Tibial nerve (tissue), 4 donors: ENCODE results near the gene YLPM1. TPM values are rescaled to one million over a fixed set of nuclear protein-coding genes. Genes with fewer than 3 reads are reported as not detected.

ENCODE experiments used
- DNase-seq, 2 donors: peaks; one replicate each; pipeline ENCODE4 v3.0.0-alpha.2; 2019; ENCODE audit warnings: low spot score in 2 of 2
- H3K27ac ChIP-seq, 4 donors: fragments of 200-600 bp; sonication (generic) in 3 of 4; one replicate each; pipeline ENCODE4 v1.5.1; 2017 to 2019; ENCODE audit warnings: mild to moderate bottlenecking in 1 of 4
- H3K27me3 ChIP-seq, 2 donors: fragments of 200-600 bp; sonication (generic) in 1 of 2; one replicate each; pipeline versions ENCODE4 v1.5.1 to v1.6.0; 2017 to 2019
- H3K36me3 ChIP-seq, 3 donors: fragments of 200-600 bp; sonication (generic); one replicate each; pipeline ENCODE4 v1.5.1; 2018 to 2019
- H3K4me1 ChIP-seq, 4 donors: fragments of 200-600 bp; sonication (generic) in 3 of 4; one replicate each; pipeline ENCODE4 v1.5.1; 2017 to 2019
- H3K4me3 ChIP-seq, 4 donors: fragments of 200-600 bp; sonication (generic) in 3 of 4; one replicate each; pipeline ENCODE4 v1.5.1; 2017 to 2019; ENCODE audit warnings: mild to moderate bottlenecking in 1 of 4, moderate library complexity in 1 of 4
- H3K9me3 ChIP-seq, 4 donors: fragments of 200-600 bp; sonication (generic) in 3 of 4; one replicate each; pipeline ENCODE4 v1.5.1; 2017 to 2019
- CTCF ChIP-seq, 5 experiments: fragments of 200-600 bp in 3 of 5; fragments of 450-650 bp in 2 of 5; sonication (generic) in 3 of 5; IDR thresholded peaks; one replicate each; pipeline ENCODE4 v1.5.1; 2016 to 2019; ENCODE audit warnings: antibody characterized with exemption in 5 of 5, mild to moderate bottlenecking in 3 of 5, moderate library complexity in 2 of 5
- EP300 ChIP-seq, 2 donors: sonication (generic); formaldehyde crosslinking; IDR thresholded peaks; one replicate each; pipeline ENCODE4 v1.6.1; 2017; ENCODE audit warnings: antibody characterized with exemption in 2 of 2, mild to moderate bottlenecking in 1 of 2
- POLR2A ChIP-seq, 2 donors: fragments of 450-650 bp; IDR thresholded peaks; one replicate each; pipeline ENCODE4 v1.6.1; 2017; ENCODE audit warnings: antibody characterized with exemption in 2 of 2, mild to moderate bottlenecking in 2 of 2, moderate library complexity in 2 of 2
- WGBS, 2 donors: methylation state at CpG; one replicate each; pipeline ENCODE4 v1.1.5; 2018; 5-methylcytosine and 5-hydroxymethylcytosine counted together
- total RNA-seq, 4 donors: library from RNA; depleted of rRNA; stranded (reverse); fragments of >200 nt; gene quantifications; one replicate each; pipeline ENCODE4 v1.1.0, GENCODE V29; 2016

YLPM1 gene
- total RNA-seq, 4 donors from 2014 or later, result 66.9 to 76.6 (median 72.1) TPM

- Histone ChIP-seq H3K4me1 (peaks cover 0 to 18% (median 4%) of the 10 kb centered on the region in 4 donors), H3K27me3 (no peaks in the 10 kb centered on the region), H3K4me3 (no peak overlapping the region), H3K36me3 (no peaks in the 10 kb centered on the region), H3K9me3 (no peaks in the 10 kb centered on the region), H3K27ac (no peak overlapping the region)
- 66 to 81% methylated on average over 4 of the region's 4 CpGs for WGBS, 2 donors
- TF ChIP-seq POLR2A (IDR thresholded peaks at IDR 0.05) (no peak), EP300 (IDR thresholded peaks at IDR 0.05) (no peak), CTCF (IDR thresholded peaks at IDR 0.05) (no peak)
- no peak for DNase-seq
These were observed 92.8 kb downstream of the YLPM1 start for GRCh38 chr14:74855945-74856344.

DNA sequence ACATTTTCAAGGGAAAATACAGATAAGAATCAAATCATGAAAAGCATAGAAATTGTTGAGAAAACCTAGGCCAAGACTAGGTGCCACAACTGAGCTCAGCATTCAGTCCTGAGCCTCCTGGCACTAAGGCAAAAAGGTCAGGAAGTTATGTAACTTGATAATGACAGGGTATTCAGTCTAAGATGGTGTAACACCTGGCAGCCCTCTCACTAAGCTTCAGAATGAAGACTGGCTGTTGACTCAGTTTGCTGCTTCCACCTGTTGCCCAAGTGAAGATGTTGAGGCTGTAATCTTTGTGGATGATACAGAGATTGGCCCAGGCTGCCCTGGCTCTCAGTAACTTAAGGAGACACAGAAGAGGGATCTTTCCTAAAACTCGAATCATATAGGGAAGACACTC is 93.2 kb downstream of the YLPM1 start:
- no peak for DNase-seq
- no peaks in the 10 kb centered on the region for H3K36me3 ChIP-seq
- no peak overlapping the region for H3K27ac ChIP-seq
- H3K27me3 ChIP-seq, result no peaks in the 10 kb centered on the region
- peaks cover 0 to 22% (median 4%) of the 10 kb centered on the region in 4 donors for H3K4me1 ChIP-seq
- no peak overlapping the region for H3K4me3 ChIP-seq
- H3K9me3 ChIP-seq, result no peaks in the 10 kb centered on the region
- TF ChIP-seq EP300 (IDR thresholded peaks at IDR 0.05) (no peak), POLR2A (IDR thresholded peaks at IDR 0.05) (no peak), CTCF (IDR thresholded peaks at IDR 0.05) (no peak)
- WGBS, 2 donors, result 88 to 90% methylated on average over 1 of the region's 1 CpG

DNA sequence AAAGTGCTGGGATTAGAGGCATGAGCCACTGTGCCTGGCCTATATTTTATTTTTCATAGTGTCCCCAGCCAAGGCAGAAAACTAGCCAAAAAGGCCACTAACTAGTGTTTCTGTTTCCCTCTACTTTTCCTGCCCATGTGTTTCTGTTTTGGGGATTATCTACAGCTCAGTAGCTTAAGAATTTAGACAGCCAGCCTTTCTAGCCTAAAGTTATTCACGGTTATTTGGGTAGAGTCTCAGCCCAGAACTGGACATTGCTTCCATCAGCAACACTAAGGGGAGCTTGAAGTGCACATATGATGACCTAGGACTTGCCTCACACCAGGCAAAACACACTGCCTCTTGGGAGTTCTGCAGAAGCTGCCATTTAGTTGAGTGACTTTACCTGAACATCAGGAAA is 94.9 kb downstream of the YLPM1 start:
- Histone ChIP-seq H3K4me1 (peaks cover 0 to 17% (median 3%) of the 10 kb centered on the region in 4 donors), H3K9me3 (no peaks in the 10 kb centered on the region), H3K27ac (no peak overlapping the region), H3K4me3 (no peak overlapping the region), H3K36me3 (no peaks in the 10 kb centered on the region), H3K27me3 (no peaks in the 10 kb centered on the region)
- TF ChIP-seq EP300 (IDR thresholded peaks at IDR 0.05) (no peak), POLR2A (IDR thresholded peaks at IDR 0.05) (no peak), CTCF (IDR thresholded peaks at IDR 0.05) (no peak)
- no peak for DNase-seq
- WGBS, 2 donors, result 47 to 68% methylated on average over 1 of the region's 1 CpG

DNA sequence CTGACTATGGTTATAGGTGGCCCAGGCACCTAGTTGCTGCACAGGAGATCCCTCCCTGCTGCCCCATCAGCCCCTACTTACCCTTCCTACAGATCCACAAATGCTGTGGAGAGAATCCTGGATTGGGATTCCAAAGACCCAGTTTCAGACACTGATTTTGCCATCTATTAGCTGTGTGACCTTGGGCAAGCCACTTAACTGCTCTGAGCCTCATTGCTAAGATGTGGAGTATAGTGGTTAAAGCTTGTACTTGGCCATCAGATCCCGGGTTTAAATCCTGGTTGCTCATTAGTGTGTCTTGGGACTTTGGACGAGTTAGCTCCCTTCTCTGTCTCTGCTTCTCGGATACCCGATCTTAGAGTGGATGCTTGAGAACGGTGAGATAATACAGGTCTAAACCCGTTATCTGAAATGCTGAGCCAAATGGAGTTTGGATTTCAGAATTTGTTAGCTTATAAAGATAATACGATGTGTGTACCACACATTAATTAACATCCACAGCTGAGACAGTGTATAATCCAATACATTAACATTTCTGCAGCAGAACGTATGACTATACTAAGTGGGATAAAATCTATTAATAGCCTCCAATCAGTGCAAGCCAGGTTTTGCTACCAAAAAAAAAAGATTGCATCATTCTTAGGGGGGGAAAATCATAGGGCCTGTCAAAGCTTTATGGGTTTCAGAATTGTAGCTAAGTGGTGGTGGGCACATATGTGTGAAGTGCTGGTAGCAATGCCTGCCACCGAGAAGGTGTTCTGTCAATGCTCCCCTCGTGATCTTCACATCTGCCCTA is 96.8 kb downstream of the YLPM1 start:
- 56 to 68% methylated on average over 10 of the region's 10 CpGs for whole genome bisulfite sequencing, 2 donors
- H3K4me1 ChIP-seq, result peaks cover 0 to 10% (median 0%) of the 10 kb centered on the region in 4 donors
- no peak overlapping the region for H3K27ac ChIP-seq
- no peaks in the 10 kb centered on the region for H3K27me3 ChIP-seq
- H3K4me3 ChIP-seq, result no peak overlapping the region
- no peaks in the 10 kb centered on the region for H3K36me3 ChIP-seq
- no peak for DNase-seq
- TF ChIP-seq POLR2A (IDR thresholded peaks at IDR 0.05) (no peak), EP300 (IDR thresholded peaks at IDR 0.05) (no peak), CTCF (IDR thresholded peaks at IDR 0.05) (no peak)
- H3K9me3 ChIP-seq, result no peaks in the 10 kb centered on the region

GRCh38 chr14:74860899-74861733 is 98.0 kb downstream of the YLPM1 start:
- Histone ChIP-seq H3K9me3 (no peaks in the 10 kb centered on the region), H3K27ac (no peak overlapping the region), H3K36me3 (no peaks in the 10 kb centered on the region), H3K4me3 (no peak overlapping the region), H3K4me1 (peaks cover 0 to 10% (median 0%) of the 10 kb centered on the region in 4 donors), H3K27me3 (no peaks in the 10 kb centered on the region)
- TF ChIP-seq POLR2A (IDR thresholded peaks at IDR 0.05), result no peak
- TF ChIP-seq EP300 (IDR thresholded peaks at IDR 0.05), result peak in 1 of 2 donors; percentile 41
- TF ChIP-seq CTCF (IDR thresholded peaks at IDR 0.05), result peak; percentile 70 to 88 (median 86)
- 23% methylated on average over 7 of the region's 7 CpGs for WGBS, 2 donors
- DNase-seq, result peak; percentile 94 to 99
